Measurements from ENCODE around the gene PLA2G1B. TPM values are rescaled to one million over a fixed set of nuclear protein-coding genes. Genes with fewer than 3 reads are reported as not detected.

Gene PLA2G1B
- not detected for total RNA-seq

DNA sequence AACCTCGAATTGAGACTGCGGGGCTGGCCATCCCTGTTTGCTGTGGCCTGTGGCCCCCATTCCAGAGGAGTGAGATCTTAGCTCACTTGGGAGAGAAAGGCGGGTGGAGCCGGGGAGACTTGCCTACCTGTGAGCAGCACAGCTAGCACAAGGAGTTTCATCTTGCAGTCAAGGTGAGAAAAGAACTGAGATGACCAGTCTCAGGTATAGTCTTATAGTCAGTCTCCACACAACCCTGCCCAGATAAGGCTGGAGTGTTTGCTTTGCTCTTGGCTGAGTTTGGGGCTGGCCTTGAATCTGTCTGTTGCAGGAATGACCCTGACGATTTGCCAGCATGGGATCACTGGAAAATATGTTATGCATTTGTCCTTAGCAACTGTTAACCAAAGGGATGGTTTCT, at the start of gene PLA2G1B:
PLA2G1B (minus strand) TSS at position 187 of the 400 bp plus-strand sequence; CDS start at position 161, 26 bp downstream.
- intact Hi-C loops (cut with DNase I): no loop called here
- no peak for DNase-seq (ENCODE audit: low spot score)

DNA sequence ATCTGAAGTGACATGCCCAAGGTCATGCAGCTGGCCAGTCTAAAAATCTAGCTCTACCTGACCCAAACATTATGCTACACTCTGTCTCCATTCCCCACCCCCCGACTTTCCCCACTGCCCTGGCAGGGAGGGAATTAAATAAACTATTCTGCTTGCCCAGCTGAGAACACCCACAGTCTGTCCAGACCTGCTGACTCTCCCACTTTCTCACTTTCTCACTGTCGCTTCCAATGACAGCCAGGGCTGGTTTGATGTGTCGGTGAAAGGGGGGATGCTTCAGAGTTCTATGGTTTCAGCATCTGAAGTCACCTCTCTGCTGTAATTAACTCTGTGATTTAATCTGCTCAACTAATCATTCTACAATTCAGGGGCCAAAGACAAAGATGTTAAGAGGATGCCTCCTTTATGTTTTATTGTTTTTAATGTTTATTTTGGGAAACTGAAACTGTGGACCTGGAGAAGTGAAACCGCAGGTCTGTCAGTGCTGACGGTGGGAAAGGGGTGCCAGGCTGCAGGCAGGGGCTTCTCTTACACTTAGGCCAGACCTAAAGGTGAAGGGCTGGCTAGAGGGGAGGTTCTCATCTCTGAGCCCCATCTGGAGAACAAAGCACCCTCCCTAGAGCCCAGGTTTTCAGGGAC, 49.5 kb upstream of the PLA2G1B start:
- no peak for DNase-seq (ENCODE audit: low spot score)
- intact Hi-C loops (cut with DNase I): no loop called here
- ATAC-seq: no peak

More for the DNA sequence above, at the start of gene PLA2G1B:
- no peak for ATAC-seq

DNA sequence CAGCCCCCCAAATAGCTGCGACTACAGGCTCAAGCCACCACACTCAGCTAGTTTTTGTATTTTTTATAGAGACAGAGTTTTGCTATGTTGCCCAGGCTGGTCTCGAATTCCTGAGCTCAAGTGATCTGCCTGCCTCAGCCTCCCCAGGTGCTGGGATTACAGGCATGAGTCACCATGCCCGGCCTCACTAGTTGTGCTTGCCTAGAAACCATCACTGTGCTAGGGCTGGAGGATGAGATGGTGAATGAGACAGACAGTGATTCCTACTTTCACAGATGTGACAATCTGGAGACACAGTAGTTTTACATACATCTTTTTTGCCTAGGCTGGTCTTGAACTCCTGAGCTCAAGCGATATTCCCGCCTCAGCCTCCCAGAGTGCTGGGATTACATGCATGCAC, 48.8 kb upstream of the PLA2G1B start:
- DNase-seq (ENCODE audit: low spot score) (no peak), ATAC-seq (no peak)
- intact Hi-C loops (cut with DNase I): no loop called here

DNA sequence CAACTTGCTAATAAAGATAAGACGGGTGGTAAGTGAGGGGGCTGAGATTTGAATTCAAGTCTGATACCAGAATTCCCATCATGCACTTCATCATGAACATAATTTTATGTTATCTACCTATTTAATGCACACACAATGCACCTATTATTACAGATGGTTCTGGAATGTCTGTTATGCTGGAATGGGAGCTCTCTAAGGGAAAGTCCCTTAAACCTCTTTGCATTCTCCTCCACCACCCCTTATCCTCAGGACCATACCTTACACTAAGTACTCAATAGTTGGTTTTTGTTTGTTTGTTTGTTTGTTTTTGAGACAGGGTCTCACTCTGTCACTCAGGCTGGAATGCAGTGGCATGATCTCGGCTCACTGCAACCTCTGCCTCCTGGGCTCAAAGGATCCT, 48.4 kb upstream of the PLA2G1B start:
- intact Hi-C loops (cut with DNase I): no loop called here
- ATAC-seq: no peak
- no peak for DNase-seq (ENCODE audit: low spot score)

DNA sequence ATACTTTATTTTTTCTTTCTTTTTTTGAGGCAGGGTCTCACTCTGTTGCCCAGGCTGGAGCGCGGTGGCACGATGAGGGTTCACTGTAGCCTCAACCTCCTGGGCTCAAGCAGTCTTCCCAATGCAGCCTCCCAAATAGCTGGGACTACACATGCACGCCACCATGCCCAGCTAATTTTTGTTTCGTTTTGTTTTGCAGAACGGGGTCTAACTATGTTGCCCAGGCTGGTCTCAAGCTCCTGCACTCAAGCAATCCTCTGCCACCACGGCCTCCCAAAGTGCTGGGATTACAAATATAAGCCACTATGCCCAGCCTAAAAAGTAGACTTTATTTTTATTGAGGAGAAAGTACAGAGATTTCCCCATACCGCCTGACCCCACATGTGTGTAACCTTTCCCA, 46.1 kb upstream of the PLA2G1B start:
- ATAC-seq (no peak), DNase-seq (ENCODE audit: low spot score) (no peak)
- intact Hi-C loops (cut with DNase I): no loop called here

DNA sequence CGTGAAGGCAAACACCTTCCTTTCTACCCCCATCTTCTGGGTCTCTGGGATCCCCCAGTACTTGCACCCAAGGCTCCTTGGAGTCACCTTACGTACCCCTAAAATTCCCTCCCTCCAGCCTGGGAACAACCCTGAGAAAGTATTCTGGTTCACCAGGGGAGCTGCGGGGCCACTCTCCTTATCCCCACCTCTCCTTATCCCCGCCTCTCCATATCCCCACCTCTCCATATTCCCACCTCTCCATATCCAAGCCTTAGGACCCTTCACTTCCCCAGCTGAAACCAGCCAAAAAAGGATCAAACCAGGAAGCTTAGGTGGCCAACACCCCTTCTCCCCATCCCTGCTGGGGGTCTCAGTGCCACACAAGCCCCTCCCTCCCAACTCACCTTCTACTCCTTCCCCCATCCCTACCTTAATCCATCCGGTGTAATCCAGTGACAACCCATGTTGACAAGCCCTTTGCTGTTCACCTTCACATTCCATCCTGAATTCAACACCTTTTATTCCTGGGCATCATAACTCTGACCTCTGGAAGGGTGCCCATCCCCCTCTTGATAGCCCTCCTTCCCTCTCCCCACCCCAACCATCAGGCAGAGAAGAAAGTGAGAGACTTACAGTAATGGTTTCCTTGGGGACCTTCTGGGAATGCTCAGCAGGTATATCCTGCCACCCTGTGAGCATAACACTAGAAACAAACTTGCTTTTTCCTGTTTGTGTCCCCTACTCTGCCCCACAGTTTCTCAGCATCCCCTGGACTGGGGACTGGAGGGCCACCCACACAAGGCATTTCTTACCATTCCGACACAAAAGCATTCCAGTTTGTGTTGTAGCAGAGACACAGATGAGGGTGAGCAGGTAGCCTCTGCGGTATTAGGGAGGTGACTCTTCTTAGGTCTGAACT, 43.0 kb upstream of the PLA2G1B start:
- ATAC-seq (no peak), DNase-seq (ENCODE audit: low spot score) (no peak)
- intact Hi-C loops (cut with DNase I): no loop called here

DNA sequence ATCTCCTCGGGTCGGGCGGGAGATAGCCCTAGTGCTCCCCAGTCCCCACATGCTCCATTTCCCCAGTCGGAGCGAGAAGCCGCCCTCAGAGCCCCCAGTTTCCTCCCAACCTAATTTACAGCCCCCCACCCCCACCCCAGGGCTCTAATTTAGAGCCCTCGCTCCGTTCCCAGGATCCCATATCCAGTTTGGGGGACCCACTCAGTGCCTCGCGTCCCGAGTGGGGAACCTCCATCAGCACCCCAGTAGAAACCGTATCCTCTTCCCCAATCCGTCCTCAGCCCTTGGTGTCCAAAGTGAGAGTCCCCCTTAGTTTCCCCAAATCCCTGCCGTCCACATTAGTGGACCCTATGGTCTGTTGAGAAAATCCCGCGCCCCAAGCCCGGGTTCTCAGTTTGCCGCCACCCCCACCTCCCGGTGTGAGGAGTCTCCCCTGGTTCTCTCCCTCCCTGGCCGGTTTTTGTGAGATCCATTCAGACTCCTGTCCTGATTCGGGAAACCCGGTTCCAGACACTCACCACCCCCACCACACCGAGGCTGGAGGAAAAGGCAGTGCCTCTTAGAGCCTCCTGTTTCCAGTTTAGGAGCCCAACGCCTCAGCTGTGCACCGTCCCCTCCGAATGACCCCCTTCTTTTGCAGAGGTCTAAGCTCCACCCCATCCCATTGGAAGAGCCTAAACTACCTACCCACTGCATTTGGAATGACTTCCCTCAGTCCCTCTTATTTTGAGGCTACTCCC, 42.2 kb upstream of the PLA2G1B start:
- intact Hi-C loops (cut with DNase I): no loop called here
- DNase-seq (ENCODE audit: low spot score) (no peak), ATAC-seq (no peak)

DNA sequence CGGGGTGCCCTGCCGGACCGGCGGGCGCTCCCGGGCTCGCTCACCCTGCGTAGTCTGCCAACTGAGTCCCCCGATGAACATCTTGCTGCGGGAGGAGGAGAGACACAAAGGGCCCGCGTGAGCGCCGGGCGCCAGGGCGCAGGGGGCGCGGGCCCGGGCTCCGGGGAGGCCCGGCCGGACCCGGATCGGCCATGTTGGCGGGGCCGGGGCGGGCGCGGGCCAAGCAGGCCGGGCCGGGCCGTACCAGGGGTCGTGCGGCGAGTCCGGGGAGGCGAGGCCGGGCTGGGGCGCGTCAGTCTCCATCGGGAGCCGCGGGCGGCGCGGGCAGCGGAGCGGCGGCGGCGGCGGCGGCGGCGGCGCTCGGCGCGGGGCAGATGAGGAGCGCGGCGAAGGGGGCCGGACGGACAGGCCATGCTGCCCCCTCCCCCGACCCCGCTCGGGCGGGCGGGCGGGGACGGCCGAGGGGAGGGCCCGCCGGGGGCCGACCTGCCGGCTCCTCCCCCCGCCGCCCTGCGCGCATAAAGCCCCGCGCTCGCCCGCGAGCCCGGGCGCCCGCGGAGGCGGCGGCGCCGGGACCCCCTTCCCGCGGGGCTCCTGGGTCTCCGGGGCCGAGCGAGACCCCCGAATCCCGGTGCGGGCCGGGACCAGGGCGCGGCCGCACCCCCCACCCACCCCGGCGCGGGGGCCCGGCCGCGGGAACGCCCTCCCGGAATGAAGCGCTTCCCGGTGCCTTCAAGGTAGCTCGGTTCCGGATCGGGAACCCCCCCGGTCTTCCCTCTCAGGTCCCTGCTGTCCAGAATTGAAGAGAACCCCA, 41.4 kb upstream of the PLA2G1B start, which contains the start of gene MSI1:
MSI1 (minus strand) TSS at position 376 of the 814 bp plus-strand sequence; CDS start at position 303, 73 bp downstream.
- ATAC-seq (no peak), DNase-seq (ENCODE audit: low spot score) (no peak)
- intact Hi-C loops (cut with DNase I): no loop called here

DNA sequence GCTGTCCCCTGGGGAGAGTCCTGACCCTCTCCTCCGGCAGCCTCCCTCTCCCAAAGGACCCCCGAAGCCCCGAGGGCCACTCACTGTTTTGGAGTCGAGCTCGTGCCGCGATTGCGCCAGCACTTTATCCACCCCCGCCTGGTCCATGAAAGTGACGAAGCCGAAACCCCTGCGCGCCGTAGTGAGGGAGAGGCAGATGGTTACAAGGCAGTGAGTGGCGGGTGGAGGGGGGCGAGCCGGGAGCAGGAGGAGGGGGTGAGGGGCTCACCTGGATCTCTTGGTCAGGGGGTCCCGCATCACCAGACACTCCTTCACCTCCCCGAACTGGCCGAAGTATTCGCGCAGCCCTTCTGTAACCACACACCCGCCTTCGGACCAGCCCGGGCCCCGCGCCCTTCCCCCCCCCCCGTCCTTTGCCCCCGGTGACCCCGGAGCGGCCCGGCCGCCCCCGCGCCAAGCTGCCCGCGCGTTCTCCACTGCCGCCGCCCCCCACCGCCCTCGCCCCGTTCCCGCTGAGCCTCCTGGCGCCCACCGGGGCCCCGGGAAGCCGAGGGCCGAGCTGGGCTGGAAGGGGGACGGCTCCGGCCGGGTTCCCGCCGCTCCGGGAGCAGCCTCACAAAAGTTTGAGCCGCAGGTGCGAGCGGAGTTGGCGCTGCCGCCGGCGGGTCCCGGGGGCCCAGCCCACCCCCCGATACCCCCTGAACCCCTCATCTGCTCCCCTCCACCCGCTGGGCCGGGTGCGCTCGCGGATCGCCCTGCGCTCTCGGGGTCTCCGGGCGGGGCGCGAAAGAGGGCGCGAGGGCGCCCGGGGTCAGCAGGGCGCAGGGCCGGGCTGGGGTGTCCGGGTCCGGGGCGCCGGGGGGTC, 40.6 kb upstream of the PLA2G1B start:
- DNase-seq (ENCODE audit: low spot score) (no peak), ATAC-seq (peak; percentile 57)
- intact Hi-C loops (cut with DNase I): no loop called here

DNA sequence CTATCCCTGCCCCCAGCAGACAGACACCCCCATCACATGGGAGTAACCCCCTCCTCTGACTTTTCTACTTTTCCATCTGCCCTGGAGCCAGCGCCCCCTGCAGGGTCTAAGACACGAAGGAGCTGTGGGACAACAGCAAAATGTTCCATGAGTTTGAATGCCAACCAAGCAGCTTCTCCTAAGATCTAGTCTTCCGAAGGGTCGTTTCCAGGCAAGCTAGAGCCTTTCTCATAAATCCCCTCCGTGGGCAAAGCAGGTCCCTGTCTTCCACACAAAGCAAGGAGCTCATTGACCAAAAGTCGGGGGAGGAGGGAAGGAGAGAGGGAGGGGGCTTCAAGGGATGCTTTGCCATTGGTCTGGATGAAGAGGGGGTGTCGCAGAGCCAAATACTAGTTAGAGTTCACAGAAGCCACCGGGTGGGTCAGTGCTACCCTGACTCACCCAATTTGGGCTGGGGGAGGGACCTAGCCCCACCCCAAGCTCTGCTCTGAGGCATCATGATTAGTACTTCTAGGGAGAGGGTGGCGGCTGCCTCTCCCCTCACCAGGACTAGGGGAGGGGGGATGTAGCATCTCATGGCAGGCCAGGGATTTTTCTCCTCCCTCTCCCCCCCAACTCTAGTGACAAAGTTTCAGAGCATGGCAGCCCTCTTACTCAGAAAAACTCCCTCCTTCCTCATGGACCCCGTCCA, 39.8 kb upstream of the PLA2G1B start:
- ATAC-seq: peak; percentile 25

DNA sequence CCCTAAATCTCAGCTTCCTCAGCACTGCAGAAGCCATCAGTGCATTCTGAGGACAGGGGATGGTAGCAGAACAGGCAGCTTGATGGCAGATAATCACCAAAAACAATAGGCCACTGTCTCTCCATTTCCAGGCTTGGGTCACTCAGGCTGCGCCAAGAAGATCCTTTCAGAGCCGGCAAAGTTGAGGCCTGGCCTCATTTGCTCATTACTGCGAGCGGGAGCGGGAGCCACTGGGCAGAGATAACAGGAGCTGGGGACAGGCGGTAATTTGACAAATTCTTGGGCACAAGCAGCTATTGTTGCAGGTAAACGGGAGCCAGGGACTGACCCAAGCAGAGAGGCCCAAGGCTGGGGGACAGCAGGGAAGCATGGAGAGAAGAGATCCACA, 39.3 kb upstream of the PLA2G1B start:
- DNase-seq (ENCODE audit: low spot score) (no peak), ATAC-seq (no peak)
- intact Hi-C loops (cut with DNase I): no loop called here

More for the DNA sequence above, 39.8 kb upstream of the PLA2G1B start:
- DNase-seq (ENCODE audit: low spot score): no peak
- intact Hi-C loops (cut with DNase I): no loop called here

DNA sequence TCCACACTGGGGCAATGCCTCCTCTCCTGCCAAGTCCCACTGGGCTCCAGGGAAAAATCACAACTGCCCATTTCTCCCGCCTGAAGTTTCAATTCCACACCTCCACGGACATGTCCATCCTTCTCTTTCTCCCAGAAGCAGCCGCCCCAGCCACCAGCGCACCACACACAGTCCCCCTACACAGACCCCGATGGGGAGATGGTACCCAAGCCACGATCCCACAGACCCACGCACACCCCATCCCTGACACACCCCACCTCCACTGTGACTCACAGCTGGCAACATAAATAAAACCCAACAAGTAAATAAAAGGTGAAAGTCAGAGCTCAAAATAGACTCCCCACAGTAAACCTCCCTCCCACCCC, 38.7 kb upstream of the PLA2G1B start:
- intact Hi-C loops (cut with DNase I): no loop called here
- no peak for DNase-seq (ENCODE audit: low spot score)
- ATAC-seq: no peak

DNA sequence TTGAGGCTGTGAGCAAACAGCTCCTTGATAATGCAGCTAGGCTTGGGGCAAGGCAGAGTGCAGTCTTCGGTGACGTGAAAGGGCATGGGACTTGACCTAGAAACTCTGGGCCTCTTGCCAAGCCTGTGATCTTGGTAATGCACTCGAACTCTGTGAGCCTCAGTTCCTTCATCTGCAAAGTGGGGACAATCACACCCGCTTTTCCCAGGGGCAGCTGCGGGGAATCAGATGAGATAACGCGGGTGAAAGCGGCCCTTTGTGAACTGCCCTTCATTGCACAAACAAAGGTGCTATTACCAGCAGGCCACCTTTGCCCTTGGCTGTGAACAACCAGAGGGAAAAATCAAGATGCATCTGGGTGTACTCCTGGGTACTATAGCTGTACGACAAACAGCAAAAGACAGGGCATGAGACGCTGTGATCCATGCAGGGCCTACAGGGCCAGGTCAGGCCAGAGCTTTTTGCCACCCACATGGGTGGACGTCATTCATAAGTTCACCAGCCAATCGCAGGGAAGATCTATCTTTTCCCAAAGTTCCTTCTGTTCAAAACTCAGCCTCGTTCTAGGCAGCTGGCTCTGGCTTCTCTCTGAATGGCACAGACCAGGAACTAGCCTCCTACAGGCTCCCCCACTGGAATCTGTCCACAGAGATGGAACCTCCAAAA, 38.2 kb upstream of the PLA2G1B start:
- DNase-seq (ENCODE audit: low spot score) (no peak), ATAC-seq (no peak)
- intact Hi-C loops (cut with DNase I): no loop called here

DNA sequence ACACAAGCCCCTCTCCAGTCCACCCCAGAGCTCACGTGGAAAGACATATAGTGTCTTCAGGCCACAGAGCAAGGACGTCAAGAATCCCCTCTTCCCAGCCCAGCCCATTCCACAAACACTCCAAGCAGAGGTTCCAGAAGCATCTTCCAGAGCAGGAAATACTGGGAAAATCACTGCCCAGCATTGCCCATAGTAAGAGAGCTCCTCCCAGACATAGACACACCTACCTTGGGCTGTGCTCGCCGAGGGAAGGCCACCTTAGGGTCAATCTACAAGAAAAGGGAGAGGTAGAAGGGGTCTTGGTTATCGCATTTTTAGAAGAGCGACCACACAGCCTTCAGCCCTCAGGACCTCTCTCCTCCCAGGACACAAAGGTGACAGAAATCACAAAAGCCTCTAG, 36.9 kb upstream of the PLA2G1B start:
- DNase-seq (ENCODE audit: low spot score) (no peak), ATAC-seq (no peak)
- intact Hi-C loops (cut with DNase I): no loop called here

DNA sequence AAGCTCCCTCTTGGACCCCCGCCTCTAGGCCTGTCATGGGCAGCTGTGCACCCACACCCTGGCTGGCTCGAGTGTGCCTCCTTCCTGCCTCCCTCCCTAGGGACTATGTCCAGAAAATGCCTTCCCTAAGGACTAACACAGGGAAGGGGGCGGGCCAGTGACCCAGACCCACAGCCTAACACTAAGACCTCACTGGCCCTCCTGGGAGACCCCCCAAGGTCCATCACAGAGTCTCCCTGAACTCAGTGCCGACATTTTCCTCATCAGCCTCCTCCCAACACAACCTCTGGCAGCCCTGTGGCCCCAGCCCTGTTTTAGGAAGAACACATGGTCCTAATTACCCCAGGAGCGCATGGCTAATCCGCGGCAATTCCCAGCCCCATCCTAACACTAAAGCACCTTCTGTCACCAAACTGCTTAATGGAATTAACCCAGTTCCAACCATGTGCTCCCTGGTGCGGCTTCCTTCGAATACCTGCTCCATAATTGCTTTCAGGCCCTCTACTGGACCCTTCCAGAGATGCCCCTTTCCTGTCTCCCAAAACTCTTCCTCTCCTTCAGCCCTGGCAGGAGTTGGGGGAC, 35.8 kb upstream of the PLA2G1B start:
- intact Hi-C loops (cut with DNase I): no loop called here
- ATAC-seq (no peak), DNase-seq (ENCODE audit: low spot score) (no peak)

DNA sequence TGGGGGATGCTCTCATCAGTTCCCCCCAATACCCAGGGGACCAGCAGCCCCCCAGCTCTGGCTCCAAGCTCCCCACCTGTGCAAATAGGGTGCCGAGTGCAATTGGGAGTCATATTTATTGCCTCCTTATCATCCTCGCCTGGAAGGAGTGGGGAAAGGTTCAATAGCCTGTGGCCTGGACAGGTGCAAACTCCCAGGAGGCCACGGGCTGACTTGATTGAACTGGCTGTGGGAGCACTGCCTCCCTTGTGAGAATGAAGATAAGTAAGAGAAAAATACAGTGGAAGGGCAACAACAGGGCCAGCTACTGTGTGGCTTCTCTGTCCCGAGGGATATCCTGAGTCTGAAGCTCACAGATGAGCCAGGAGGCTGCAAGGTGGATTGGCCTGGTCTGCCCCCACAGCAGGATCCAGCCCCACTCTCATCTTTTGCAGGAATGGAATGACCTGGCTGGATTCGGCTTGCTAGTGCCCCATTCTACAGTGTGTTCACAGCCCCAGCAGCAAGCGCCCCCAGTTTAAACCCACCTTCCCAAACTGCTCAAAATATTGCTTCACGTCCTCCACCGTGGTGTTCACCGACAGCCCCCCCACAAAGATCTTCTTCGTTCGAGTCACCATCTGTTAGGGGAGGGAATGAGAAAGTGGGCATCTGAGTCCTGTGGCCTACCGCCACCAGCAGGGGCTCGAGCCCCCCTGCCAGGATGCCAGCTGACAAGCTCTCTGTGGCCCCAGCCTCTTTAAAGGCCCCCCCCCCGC, 35.1 kb upstream of the PLA2G1B start:
- DNase-seq (ENCODE audit: low spot score) (no peak), ATAC-seq (no peak)
- intact Hi-C loops (cut with DNase I): no loop called here
